Mucosa of rectum (tissue), 2 donors: ENCODE data around the gene LAMC3.

ENCODE experiments used
- H3K27ac ChIP-seq, 2 donors: one replicate each; pipeline ENCODE4 v1.7.0; 2013; ENCODE audit warnings: inconsistent platforms in 2 of 2, low read depth in 2 of 2, low read length in 2 of 2
- H3K27me3 ChIP-seq, 2 donors: one replicate each; pipeline ENCODE4 v1.7.0; 2013; ENCODE audit warnings: low read length in 2 of 2; ENCODE audit not compliant: control insufficient read depth in 2 of 2, insufficient read depth in 2 of 2
- H3K36me3 ChIP-seq, 2 donors: one replicate each; pipeline ENCODE4 v1.7.0; 2013; ENCODE audit warnings: low read length in 2 of 2; ENCODE audit not compliant: control insufficient read depth in 2 of 2, insufficient read depth in 2 of 2
- H3K4me1 ChIP-seq, 2 donors: one replicate each; pipeline ENCODE4 v1.7.0; 2013; ENCODE audit warnings: low read length in 2 of 2, mild to moderate bottlenecking in 1 of 2; ENCODE audit not compliant: control insufficient read depth in 2 of 2, insufficient read depth in 2 of 2
- H3K4me3 ChIP-seq, 2 donors: one replicate each; pipeline ENCODE4 v1.7.0; 2013; ENCODE audit warnings: low read length in 2 of 2
- H3K9ac ChIP-seq, 2 donors: one replicate each; pipeline ENCODE4 v1.7.0; 2013; ENCODE audit warnings: low read length in 2 of 2, low read depth in 1 of 2, mild to moderate bottlenecking in 1 of 2
- H3K9me3 ChIP-seq, 2 donors: one replicate each; pipeline ENCODE4 v1.7.0; 2013; ENCODE audit warnings: low read length in 2 of 2; ENCODE audit not compliant: control insufficient read depth in 2 of 2
- donor health status: healthy.
- donor health status: Normal muscosa, but diverticular disease.

Gene LAMC3

DNA sequence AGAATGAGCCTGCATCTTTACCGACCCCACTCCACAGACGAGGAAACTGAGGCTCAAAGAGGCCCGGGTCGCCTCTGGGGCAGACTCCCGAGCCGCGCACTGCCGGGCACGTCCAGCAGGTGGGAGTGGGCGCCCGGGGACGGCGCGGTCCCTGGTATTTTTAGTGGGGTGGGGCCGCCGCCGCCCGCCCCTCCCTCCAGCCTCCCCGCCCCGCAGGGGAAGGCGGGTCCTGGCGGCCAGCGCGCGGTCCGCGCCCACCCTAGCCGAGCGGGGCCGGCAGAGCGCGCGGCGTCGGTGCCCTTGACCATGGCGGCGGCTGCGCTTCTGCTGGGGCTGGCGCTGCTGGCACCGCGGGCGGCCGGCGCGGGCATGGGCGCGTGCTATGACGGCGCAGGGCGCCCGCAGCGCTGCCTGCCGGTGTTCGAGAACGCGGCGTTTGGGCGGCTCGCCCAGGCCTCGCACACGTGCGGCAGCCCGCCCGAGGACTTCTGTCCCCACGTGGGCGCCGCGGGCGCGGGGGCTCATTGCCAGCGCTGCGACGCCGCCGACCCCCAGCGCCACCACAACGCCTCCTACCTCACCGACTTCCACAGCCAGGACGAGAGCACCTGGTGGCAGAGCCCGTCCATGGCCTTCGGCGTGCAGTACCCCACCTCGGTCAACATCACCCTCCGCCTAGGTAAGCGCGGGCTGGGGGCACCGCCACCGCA is at the start of gene LAMC3:
Gene LAMC3 (plus strand): TSS at position 266 of the 710 bp plus-strand sequence. CDS start 41 bp downstream, at position 307.
- no peak within 1 kb of the TSS for H3K9ac ChIP-seq
- no peak within 1 kb of the TSS for H3K27ac ChIP-seq
- H3K4me3 ChIP-seq = peak within 1 kb of the TSS; percentile 11 to 31
- no peaks in the 10 kb centered on the region for H3K4me1 ChIP-seq
- H3K36me3 ChIP-seq = no peaks in the 10 kb centered on the region
- no peaks in the 10 kb centered on the region for H3K9me3 ChIP-seq
- H3K27me3 ChIP-seq = peaks cover 3 to 29% of the 10 kb centered on the region in 2 donors

DNA sequence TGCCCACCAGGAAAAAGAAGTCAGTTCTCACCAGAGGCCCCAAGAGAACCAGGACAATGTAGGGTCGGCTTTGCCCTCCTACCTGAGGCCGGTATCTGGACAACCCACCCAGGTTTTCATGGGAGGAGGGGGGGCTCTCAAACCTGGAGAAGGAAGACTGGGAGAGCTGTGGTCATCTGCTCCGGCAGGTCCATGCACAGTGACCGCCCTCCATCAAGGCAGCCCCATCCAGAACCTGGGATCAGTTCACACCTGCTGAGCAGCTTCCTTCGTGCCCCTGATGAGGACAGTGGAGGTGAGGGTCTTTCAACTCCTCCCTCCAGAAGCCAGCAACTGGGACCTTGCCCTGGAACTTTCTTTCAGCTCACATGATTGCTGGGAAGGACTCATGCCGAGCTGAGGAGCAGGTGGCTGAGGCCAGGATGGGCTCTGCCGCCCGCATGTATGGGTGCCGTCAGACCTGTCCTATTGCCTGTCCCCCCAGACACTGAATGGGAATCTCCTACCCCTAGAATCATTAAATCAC is 49.1 kb upstream of the LAMC3 start:
- Histone ChIP-seq H3K4me3 (no peak overlapping the region), H3K27me3 (no peaks in the 10 kb centered on the region), H3K9me3 (no peaks in the 10 kb centered on the region), H3K27ac (no peak overlapping the region), H3K4me1 (no peaks in the 10 kb centered on the region), H3K9ac (no peak overlapping the region), H3K36me3 (no peaks in the 10 kb centered on the region)

DNA sequence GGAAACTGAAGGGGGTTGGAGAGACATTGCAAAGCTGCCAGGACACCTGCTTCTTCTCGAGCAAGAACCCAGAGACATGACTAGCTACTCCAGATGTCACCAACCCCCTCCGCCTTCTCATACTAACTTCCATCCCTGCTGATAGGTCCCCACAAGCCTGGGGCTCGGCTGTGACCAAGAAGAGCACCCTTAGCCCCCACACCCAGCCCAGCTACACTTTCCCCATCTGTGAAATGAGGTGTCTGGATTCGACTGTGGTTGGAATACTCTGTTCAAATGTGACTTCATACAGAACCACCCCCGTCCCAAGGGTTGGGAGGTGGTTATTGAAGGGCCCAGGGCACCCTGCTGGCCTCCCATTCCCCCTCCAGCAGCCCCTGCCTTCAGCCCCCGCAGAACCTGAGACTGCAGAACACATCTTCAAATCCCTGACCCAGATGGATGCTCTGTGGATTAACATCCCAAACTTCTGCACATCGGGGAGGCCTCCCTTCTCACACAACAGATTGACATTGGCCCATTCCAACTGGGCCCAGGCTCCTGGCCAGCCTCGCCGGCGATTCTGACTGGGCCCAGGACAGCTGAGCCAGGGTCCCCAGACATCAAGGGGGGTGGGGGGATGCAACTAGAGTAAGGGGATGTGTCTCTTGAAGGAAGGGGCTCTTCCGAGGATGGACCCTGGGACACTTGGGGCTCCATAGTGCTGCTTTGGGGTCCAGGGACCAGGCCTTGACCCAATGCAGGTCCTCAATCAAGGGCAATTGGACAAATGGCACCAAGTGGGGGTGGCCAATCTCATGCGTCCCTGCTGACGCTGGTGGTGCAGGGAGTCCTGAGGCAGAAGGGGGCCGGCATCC is 48.2 kb upstream of the LAMC3 start:
- no peaks in the 10 kb centered on the region for H3K27me3 ChIP-seq
- no peaks in the 10 kb centered on the region for H3K4me1 ChIP-seq
- H3K9me3 ChIP-seq = no peaks in the 10 kb centered on the region
- no peak overlapping the region for H3K9ac ChIP-seq
- no peaks in the 10 kb centered on the region for H3K36me3 ChIP-seq
- H3K4me3 ChIP-seq = no peak overlapping the region
- H3K27ac ChIP-seq = no peak overlapping the region

DNA sequence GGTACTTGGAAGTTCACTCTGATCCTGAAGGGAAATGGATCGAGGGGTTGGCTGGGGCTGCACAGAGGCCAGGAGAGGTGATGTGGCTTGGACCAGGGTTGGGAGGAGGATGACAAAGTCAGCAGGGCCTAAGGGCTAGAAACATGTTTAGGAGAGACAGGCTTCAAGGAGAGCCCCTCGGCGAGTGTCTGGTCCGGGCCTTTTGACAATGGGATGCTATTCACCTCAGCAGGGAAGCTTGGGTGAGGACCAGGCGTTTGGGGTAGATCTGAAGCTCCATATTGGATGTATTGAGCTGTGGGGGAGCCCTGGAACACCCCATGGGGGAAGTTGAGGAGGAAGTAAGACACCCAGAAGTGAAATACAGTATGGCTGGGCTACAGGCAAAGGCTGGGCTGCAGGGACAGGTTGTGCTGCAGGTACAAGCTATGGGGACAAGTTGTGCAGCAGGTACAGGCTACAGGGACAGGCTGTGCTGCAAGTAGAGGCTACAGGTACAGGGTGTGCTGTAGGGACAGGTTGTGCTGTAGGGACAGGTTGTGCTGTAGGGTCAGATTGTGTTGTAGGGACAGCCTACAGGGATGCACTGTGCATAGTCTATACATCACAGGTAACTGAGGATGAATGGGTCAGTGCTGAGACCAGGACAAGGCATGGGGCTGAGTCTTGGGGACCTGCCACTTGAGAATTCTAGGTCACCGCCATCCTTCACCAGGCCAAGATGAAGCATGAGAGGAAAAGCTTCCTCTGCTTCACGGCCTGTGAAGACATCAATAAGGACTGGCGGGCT is 47.3 kb upstream of the LAMC3 start:
- Histone ChIP-seq H3K9ac (no peak overlapping the region), H3K4me1 (no peaks in the 10 kb centered on the region), H3K9me3 (no peaks in the 10 kb centered on the region), H3K27me3 (no peaks in the 10 kb centered on the region), H3K4me3 (no peak overlapping the region), H3K27ac (no peak overlapping the region), H3K36me3 (no peaks in the 10 kb centered on the region)

DNA sequence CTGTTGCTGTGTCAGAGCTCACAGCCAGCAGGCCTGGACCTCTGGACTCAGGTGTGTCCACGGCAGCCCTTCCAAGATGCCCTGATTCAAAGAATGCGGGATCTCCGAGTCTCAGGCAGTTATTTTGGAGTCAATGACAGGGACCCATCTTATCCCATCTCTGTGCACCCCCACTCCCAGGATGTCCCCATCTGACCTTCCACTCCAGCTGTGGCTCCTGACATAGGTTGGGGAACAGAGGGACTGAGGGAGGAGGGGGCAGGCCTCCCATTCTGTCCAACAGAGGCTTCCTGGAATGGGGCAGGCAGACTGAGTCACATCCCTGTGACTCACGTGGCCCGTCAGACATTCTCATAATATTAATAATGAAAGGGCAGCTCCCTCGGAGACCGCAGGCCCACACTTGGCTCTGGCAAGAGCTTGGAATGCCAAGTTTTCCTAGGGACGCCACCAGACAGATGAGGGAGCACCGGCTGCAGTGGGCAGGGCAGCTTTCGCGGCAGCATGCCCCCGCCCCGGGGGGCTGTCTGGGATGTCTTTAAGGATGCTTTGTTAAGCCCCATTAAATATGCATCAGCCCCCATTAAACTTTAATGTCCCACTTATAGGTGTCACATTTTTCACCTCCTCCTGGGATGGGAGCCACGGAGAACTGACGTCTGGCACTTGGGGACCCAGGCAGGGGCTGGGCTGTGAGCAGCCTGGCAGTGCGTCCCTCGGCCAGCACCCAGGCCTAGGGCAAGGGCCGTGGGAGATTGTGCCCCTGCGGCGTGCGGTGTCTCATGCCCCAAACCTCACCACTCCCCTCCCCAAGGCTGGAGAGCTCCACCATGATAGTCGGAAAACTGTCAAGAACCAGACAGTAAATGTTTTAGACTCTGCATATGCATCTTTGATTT is 46.3 kb upstream of the LAMC3 start:
- H3K4me3 ChIP-seq = no peak overlapping the region
- H3K4me1 ChIP-seq = no peaks in the 10 kb centered on the region
- no peaks in the 10 kb centered on the region for H3K27me3 ChIP-seq
- H3K9me3 ChIP-seq = no peaks in the 10 kb centered on the region
- no peak overlapping the region for H3K27ac ChIP-seq
- H3K36me3 ChIP-seq = no peaks in the 10 kb centered on the region
- no peak overlapping the region for H3K9ac ChIP-seq

DNA sequence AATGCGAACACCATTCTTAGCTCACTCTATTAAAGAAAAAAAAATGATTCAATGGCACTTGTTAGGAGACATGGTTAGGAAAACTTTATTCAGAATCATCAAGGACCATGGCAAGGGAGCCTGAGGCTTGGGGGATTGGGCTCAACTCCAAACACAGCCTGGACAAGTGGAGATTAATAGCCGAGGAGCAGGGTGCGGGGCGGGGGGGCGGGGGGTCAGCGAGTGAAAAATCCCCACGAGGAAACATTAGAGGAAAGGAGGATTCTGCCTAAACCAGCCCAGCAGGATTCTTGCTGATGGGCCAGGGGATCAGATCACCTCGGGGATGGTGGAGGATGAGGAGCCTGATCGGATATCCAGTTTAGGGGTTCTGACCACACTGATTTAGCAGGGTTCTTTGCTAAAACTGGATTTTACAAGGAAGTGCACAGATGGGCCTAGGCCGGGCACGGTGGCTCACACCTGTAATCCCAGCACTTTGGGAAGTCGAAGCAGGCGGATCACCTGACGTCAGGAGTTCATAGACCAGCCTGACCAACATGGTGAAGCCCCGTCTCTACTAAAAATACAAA is 45.6 kb upstream of the LAMC3 start:
- no peaks in the 10 kb centered on the region for H3K36me3 ChIP-seq
- no peaks in the 10 kb centered on the region for H3K27me3 ChIP-seq
- H3K27ac ChIP-seq = no peak overlapping the region
- no peak overlapping the region for H3K9ac ChIP-seq
- no peaks in the 10 kb centered on the region for H3K9me3 ChIP-seq
- H3K4me3 ChIP-seq = no peak overlapping the region
- H3K4me1 ChIP-seq = no peaks in the 10 kb centered on the region

DNA sequence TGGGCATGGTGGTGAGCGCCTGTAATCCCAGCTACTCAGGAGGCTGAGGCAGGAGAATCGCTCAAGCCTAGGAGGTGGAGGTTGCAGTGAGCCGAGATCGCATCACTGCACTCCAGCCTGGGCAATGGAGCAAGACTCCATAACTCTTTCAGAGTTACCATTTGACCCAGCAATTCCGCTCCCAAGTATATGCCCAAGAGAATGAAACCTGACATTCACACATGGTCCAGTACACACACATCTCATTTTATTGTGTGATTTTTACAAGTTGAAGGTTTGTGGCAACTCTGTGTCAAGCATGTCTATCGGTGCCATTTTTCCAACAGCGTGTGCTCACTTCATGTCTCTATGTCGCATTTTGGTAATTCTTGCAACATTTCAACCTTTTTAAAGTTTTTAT is 45.1 kb upstream of the LAMC3 start:
- H3K4me3 ChIP-seq = no peak overlapping the region
- no peak overlapping the region for H3K27ac ChIP-seq
- no peaks in the 10 kb centered on the region for H3K27me3 ChIP-seq
- no peaks in the 10 kb centered on the region for H3K4me1 ChIP-seq
- no peaks in the 10 kb centered on the region for H3K36me3 ChIP-seq
- H3K9ac ChIP-seq = no peak overlapping the region
- H3K9me3 ChIP-seq = no peaks in the 10 kb centered on the region

DNA sequence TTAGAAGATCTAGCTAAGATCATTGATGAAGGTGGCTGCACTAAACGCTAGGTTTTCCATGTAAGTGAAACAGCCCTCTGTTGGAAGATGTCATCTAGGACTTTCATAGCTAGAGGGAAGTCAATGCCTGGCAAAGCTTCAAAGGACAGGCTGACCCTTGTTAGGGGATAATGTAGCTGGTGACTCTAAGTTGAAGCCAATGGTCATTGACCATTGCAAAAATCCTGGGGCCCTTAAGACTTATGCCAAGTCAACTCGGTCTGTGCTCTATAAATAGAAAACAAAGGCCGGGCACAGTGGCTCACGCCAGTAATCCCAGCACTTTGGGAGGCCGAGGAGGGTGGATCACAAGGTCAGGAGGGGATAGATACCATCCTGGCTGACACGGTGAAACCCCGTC is 43.3 kb upstream of the LAMC3 start:
- Histone ChIP-seq H3K27ac (no peak overlapping the region), H3K4me3 (no peak overlapping the region), H3K36me3 (no peaks in the 10 kb centered on the region), H3K9ac (no peak overlapping the region), H3K27me3 (no peaks in the 10 kb centered on the region), H3K9me3 (no peaks in the 10 kb centered on the region), H3K4me1 (no peaks in the 10 kb centered on the region)

DNA sequence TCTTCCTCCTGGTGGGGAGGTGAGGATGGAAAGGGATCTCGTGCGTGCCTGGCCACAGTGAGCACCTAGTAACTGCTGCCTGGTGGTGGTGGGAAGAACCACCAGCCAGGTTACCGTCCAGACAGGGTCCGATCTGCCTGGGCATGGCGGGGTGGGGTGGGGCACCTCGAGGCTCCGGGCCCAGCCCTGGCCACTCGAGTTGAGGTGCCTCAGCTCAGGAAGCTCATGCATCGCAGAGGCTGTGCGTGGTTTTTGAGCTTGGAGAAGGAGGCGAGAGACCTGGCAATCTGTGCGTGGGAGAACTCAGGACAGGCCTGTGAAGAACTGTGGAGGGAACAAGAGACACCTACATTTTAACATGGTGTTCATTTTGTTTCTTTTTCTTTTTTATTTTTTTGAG is 38.9 kb upstream of the LAMC3 start:
- H3K27me3 ChIP-seq = peaks cover 10% of the 10 kb centered on the region in 2 donors
- H3K9ac ChIP-seq = no peak overlapping the region
- H3K36me3 ChIP-seq = no peaks in the 10 kb centered on the region
- H3K4me3 ChIP-seq = no peak overlapping the region
- H3K9me3 ChIP-seq = no peaks in the 10 kb centered on the region
- no peak overlapping the region for H3K27ac ChIP-seq
- no peaks in the 10 kb centered on the region for H3K4me1 ChIP-seq
